ENCODE measurements around the gene LBX2. TPM values are rescaled to one million over a fixed set of nuclear protein-coding genes. Genes with fewer than 3 reads are reported as not detected.

LBX2 gene
- total and polyA plus RNA-seq, 2 of the 4 experiments (the other 2 are of a cell fraction) = 0.18 to 0.62 TPM

DNA sequence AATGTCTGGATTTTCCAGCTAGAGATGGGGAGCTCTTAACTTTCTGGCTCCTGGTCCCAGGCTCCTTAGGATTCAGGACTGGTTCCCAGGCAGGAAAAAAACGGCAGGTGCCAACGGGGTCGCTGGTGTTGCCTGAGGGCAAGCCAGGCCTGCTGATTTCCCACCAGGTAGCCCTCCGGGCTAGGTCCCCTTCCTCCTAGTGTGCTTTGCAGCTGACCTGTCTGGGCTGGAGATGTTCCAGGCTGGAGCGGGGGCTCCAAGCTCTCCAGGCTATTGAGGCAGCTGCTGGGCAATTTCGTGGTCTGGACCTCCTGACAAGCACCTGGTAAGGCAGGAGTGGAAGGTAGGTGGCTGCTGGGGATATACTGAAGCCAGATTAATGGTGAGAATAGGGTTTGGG lies 24.9 kb downstream of the LBX2 start:
- ChIA-PET POLR2A (ENCODE audit: unreplicated experiment) (no interaction called here), CTCF (interaction anchor here (0.6 kb wide), 1 partner anchor 55 kb away, joined by 4 read pairs; the partner anchor contains the start of gene AUP1)
- Histone ChIP-seq H4K8ac (ENCODE audit: low read depth in 2 of 2, low read length in 2 of 2) (no peak overlapping the region), H2BK15ac (ENCODE audit: low read depth, low read length) (no peak overlapping the region), H3K4me3 (ENCODE audit: insufficient read depth, low read depth, low read length) (no peak overlapping the region), H3K27me3 (ENCODE audit: control insufficient read depth, insufficient read depth, low read length) (no peaks in the 10 kb centered on the region), H3K79me1 (ENCODE audit: low read depth in 1 of 2, low read length in 2 of 2) (peaks cover 3 to 45% of the 10 kb centered on the region in 2 experiments; a peak in 3 of 4 replicates), H3K9me3 (ENCODE audit: control insufficient read depth, insufficient read depth, low read length) (no peaks in the 10 kb centered on the region), H3K14ac (replicated peaks; ENCODE audit: low read depth, low read length) (no peak overlapping the region), H3K4me1 (ENCODE audit: control insufficient read depth, insufficient read depth, low read length) (peaks cover 4% of the 10 kb centered on the region; the same call in 1 of the 2 replicates), H3K4me2 (ENCODE audit: low read depth, low read length) (no peak overlapping the region), H4K91ac (ENCODE audit: insufficient read depth, low read depth, low read length) (no peak overlapping the region), H3K56ac (ENCODE audit: extremely low read depth, insufficient read depth, low read length) (no peak overlapping the region), H3K18ac (ENCODE audit: low read depth, low read length) (no peak overlapping the region), H3K27ac (ENCODE audit: insufficient read depth, low read length) (no peak overlapping the region), H3K23ac (ENCODE audit: low read depth, low read length) (no peak overlapping the region), H4K20me1 (ENCODE audit: insufficient read depth, low read length) (no peaks in the 10 kb centered on the region), H3K9ac (ENCODE audit: low read depth, low read length) (no peak overlapping the region), H2BK120ac (ENCODE audit: low read depth, low read length) (no peak overlapping the region), H3K4ac (ENCODE audit: low read depth, low read length) (no peak overlapping the region), H2BK5ac (ENCODE audit: low read depth, low read length, poor library complexity, severe bottlenecking) (no peak overlapping the region), H2AK9ac (replicated peaks; ENCODE audit: low read depth, low read length, poor library complexity) (no peak overlapping the region), H3K9me1 (ENCODE audit: insufficient read depth, low read length) (peaks cover 4% of the 10 kb centered on the region; the same call in 1 of the 2 replicates), H2AFZ (replicated peaks; ENCODE audit: low read length, poor library complexity) (no peak overlapping the region), H3K36me3 (ENCODE audit: control insufficient read depth, insufficient read depth, low read length) (peaks cover 24% of the 10 kb centered on the region), H2AK5ac (ENCODE audit: low read depth, low read length) (no peak overlapping the region), H4K5ac (ENCODE audit: low read depth, low read length) (no peak overlapping the region), H2BK20ac (ENCODE audit: low read depth, low read length) (no peak overlapping the region)
- ATAC-seq (ENCODE audit: low read depth) (no peak), DNase-seq (no peak)
- no TSS peak for BruUV-seq (replicated peaks)
- intact Hi-C loops (cut with micrococcal nuclease) = no loop called here
- in situ Hi-C loops (cut with MboI; ENCODE audit: low sequenced_read_pairs) = no loop called here
- 94% methylated on average over 5 of the region's 6 CpGs; no CpG with 5 or more reads in 1 of the 2 experiments for WGBS, 2 experiments (ENCODE audit: extremely low coverage in 2 of 2, insufficient read length in 1 of 2)
- dilution Hi-C loops (cut with HindIII; ENCODE audit: low sequenced_read_pairs, unreplicated experiment) = no loop called here
- TF ChIP-seq POLR2A (IDR thresholded peaks at IDR 0.05; ENCODE audit: low read depth, low read length) (no peak), SMC3 (IDR thresholded peaks at IDR 0.05; ENCODE audit: low read depth, low read length) (no peak), NFE2L2 (IDR thresholded peaks at IDR 0.05; ENCODE audit: low read depth, low read length) (no peak), FOS (IDR thresholded peaks at IDR 0.05; ENCODE audit: low read depth, low read length) (no peak), BHLHE40 (IDR thresholded peaks at IDR 0.05; ENCODE audit: low read depth, low read length) (no peak)
- TF ChIP-seq, protein P1, sequence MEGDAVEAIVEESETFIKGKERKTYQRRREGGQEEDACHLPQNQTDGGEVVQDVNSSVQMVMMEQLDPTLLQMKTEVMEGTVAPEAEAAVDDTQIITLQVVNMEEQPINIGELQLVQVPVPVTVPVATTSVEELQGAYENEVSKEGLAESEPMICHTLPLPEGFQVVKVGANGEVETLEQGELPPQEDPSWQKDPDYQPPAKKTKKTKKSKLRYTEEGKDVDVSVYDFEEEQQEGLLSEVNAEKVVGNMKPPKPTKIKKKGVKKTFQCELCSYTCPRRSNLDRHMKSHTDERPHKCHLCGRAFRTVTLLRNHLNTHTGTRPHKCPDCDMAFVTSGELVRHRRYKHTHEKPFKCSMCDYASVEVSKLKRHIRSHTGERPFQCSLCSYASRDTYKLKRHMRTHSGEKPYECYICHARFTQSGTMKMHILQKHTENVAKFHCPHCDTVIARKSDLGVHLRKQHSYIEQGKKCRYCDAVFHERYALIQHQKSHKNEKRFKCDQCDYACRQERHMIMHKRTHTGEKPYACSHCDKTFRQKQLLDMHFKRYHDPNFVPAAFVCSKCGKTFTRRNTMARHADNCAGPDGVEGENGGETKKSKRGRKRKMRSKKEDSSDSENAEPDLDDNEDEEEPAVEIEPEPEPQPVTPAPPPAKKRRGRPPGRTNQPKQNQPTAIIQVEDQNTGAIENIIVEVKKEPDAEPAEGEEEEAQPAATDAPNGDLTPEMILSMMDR (conservative IDR thresholded peaks at IDR 0.05; ENCODE audit: low read depth, low read length) = no peak
